Heart left ventricle (tissue), 16 donors: Measurements from ENCODE around the gene SNX9. TPM values are rescaled to one million over a fixed set of nuclear protein-coding genes. Genes with fewer than 3 reads are reported as not detected.
"Not testable (repeated sequence)": the region's sequence is repeated elsewhere in the genome, so short reads cannot be mapped to it uniquely, and the experiment has no call there.

Source experiments
- ATAC-seq, 4 donors: fragments of 200-7000 bp; cut with Tn5 transposase; one replicate each; pipeline ENCODE4 v1.9.1; 2020 to 2022; ENCODE audit warnings: moderate library complexity in 4 of 4, mild to moderate bottlenecking in 3 of 4, moderate number of reproducible peaks in 1 of 4
- DNase-seq, 5 donors: peaks; one replicate each; pipeline ENCODE4 v3.0.0-alpha.2; 2020
- H3K27ac ChIP-seq, 12 donors: fragments of 200-600 bp; sonication (generic) in 4 of 12; one replicate each; pipeline versions ENCODE4 v1.5.0 to v1.8.0; 2016 to 2022; ENCODE audit warnings: mild to moderate bottlenecking in 2 of 12
- H3K27me3 ChIP-seq, 9 donors: fragments of 200-600 bp; sonication (generic) in 2 of 9; one replicate each; pipeline versions ENCODE4 v1.5.1 to v1.8.0; 2016 to 2022; ENCODE audit warnings: mild to moderate bottlenecking in 3 of 9
- H3K36me3 ChIP-seq, 9 donors: fragments of 200-600 bp; sonication (generic) in 2 of 9; one replicate each; pipeline versions ENCODE4 v1.5.0 to v1.8.0; 2018 to 2022; ENCODE audit warnings: mild to moderate bottlenecking in 2 of 9
- H3K4me1 ChIP-seq, 12 donors: fragments of 200-600 bp; sonication (generic) in 4 of 12; one replicate each; pipeline versions ENCODE4 v1.5.0 to v1.8.0; 2016 to 2022; ENCODE audit warnings: mild to moderate bottlenecking in 3 of 12
- H3K4me3 ChIP-seq, 12 donors: fragments of 200-600 bp; sonication (generic) in 4 of 12; one replicate each; pipeline versions ENCODE4 v1.5.0 to v1.8.0; 2017 to 2022; ENCODE audit warnings: mild to moderate bottlenecking in 9 of 12, moderate library complexity in 4 of 12
- H3K9me3 ChIP-seq, 12 donors: fragments of 200-600 bp; sonication (generic) in 4 of 12; one replicate each; pipeline versions ENCODE4 v1.5.0 to v1.8.0; 2016 to 2022; ENCODE audit warnings: mild to moderate bottlenecking in 1 of 12
- POLR2A ChIP-seq, 2 donors: fragments of 450-650 bp; IDR thresholded peaks; one replicate each; pipeline ENCODE4 v1.6.1; 2017; ENCODE audit warnings: antibody characterized with exemption in 2 of 2, mild to moderate bottlenecking in 2 of 2, moderate library complexity in 2 of 2
- WGBS, 4 donors: extraction: QIAGEN DNeasy Blood & Tissue Kit in 2 of 4; methylation state at CpG; one replicate each; pipeline versions ENCODE4 v1.1.5 to v1.1.7; 2013 to 2018; 5-methylcytosine and 5-hydroxymethylcytosine counted together
- intact Hi-C, 10 donors: fragments of 100-400 bp; cut with DNase I; formaldehyde crosslinking; loops; one replicate each; pipeline versions ENCODE4 v1.11.1 to v1.14.2; 2022
- polyA plus RNA-seq, 2 donors: library from polyadenylated mRNA; stranded (reverse); fragments of 200-250 nt; gene quantifications; one replicate each; pipeline ENCODE4 v1.2.3, GENCODE V29; 2013
- total RNA-seq, 9 donors: library from RNA; depleted of rRNA in 2 of 9; stranded (reverse); fragments of >200 nt in 2 of 9; fragmentation: NEBNext Ultra II Directional in 3 of 9; extraction: Animal tissue kit (Norgen Biotek cat#: 25700) in 3 of 9; gene quantifications; one replicate each; pipeline versions ENCODE4 v1.1.0 to v1.2.4, GENCODE V29; 2016 to 2023
- TF ChIP-seq, protein P1 (sequence below), 12 donors: fragments of 200-600 bp; sonication (generic) in 4 of 12; IDR thresholded peaks; one replicate each; pipeline versions ENCODE4 v1.5.0 to v1.8.0; 2018 to 2022; ENCODE audit warnings: antibody characterized with exemption in 12 of 12, mild to moderate bottlenecking in 5 of 12
- donor health status: ischemic (EF 13 %, LVEDD 7.1; RV severe dilation, severe dysfunction).
- donor health status: healthy with polysubstance abuse.
- donor health status: DM: no; HTN: yes; CAD: no.
- donor health status: DM: no; HTN: no; CAD: no.
- donor health status: ischemic (EF 25% LVEDD 6.9; RV normal size, moderate dysfunction).
- donor health status: ischemic (EF 25% LVEDD 5.7; RV mildly dilated, moderate dysfunction).
- donor health status: healthy.
- donor health status: DM: yes; HTN: yes; CAD: no.
- donor health status: ischemic (EF 35%, LVEDD 5.7; RV mildly dilated, moderate dysfunction).
- donor health status: nonischemic (EF 11% LVEDD 7.7; RV severe dilation, severe dysfunction).
- donor health status: DM: yes; HTN: yes; CAD: no.
- donor health status: PGD.
- donor health status: ischemic (EF 29% LVEDD 5.4; RV normal size, mild dysfunction).
- donor health status: nonischemic (EF 23%, LVEDD 6.1; RV moderate dilation, normal function).

Gene SNX9
- total and polyA plus RNA-seq, 11 donors: 15.4 to 44.0 (median 30.7) TPM

DNA sequence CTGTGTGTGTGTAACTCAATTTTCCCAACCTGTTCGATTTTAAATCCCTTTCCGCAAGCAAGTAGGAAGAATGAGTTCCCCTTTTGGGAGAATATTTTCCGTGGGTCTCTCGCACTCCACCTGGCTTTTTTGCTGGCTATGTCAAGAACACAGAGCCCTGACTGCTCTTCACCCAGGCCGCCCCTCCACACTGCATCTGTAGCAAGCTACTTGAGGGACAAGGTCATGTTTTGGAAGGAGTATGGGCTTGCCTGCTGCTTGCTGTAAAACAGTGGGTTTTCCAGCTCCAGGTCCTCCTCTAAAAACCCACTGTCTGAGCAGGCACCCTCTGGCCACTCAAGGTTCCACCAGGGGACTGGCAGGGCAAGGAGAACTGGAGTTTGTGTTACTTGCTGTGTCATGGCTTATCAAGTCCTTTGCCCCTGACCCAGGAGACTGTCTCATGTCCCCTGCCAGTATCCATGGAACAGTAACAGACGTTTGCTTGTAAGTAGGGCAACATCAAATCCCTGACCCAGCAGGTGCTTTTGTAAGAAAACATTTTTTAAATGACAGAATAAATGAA, 123.1 kb downstream of the SNX9 start:
- DNase-seq (no peak), ATAC-seq (peak in 2 of 4 donors; percentile 8 to 38)
- no peaks in the 10 kb centered on the region for H3K27me3 ChIP-seq
- H3K27ac ChIP-seq: no peak overlapping the region
- WGBS, 4 donors: 80 to 87% (median 86%) methylated on average over 6 of the region's 6 CpGs
- peaks cover 0 to 21% (median 0%) of the 10 kb centered on the region in 12 donors for H3K9me3 ChIP-seq
- intact Hi-C loops: loop anchor here in 2 of 10 donors (10.0 kb wide), 2 partner anchors 191 to 631 kb away; no protein-coding TSS in a partner anchor
- peaks cover 0 to 51% (median 44%) of the 10 kb centered on the region in 9 donors for H3K36me3 ChIP-seq
- H3K4me3 ChIP-seq: no peak overlapping the region
- peaks cover 0 to 3% (median 0%) of the 10 kb centered on the region in 12 donors for H3K4me1 ChIP-seq
- TF ChIP-seq, protein P1, sequence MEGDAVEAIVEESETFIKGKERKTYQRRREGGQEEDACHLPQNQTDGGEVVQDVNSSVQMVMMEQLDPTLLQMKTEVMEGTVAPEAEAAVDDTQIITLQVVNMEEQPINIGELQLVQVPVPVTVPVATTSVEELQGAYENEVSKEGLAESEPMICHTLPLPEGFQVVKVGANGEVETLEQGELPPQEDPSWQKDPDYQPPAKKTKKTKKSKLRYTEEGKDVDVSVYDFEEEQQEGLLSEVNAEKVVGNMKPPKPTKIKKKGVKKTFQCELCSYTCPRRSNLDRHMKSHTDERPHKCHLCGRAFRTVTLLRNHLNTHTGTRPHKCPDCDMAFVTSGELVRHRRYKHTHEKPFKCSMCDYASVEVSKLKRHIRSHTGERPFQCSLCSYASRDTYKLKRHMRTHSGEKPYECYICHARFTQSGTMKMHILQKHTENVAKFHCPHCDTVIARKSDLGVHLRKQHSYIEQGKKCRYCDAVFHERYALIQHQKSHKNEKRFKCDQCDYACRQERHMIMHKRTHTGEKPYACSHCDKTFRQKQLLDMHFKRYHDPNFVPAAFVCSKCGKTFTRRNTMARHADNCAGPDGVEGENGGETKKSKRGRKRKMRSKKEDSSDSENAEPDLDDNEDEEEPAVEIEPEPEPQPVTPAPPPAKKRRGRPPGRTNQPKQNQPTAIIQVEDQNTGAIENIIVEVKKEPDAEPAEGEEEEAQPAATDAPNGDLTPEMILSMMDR (IDR thresholded peaks at IDR 0.05): no peak
- no peak for TF ChIP-seq POLR2A (IDR thresholded peaks at IDR 0.05)

- intact Hi-C loops: loop anchor here in 2 of 10 donors (10.0 kb wide), 2 partner anchors 192 to 632 kb away; no protein-coding TSS in a partner anchor
- Histone ChIP-seq H3K36me3 (peaks cover 0 to 42% (median 35%) of the 10 kb centered on the region in 9 donors), H3K4me3 (no peak overlapping the region), H3K27me3 (no peaks in the 10 kb centered on the region), H3K4me1 (peaks cover 0 to 3% (median 0%) of the 10 kb centered on the region in 12 donors), H3K9me3 (peaks cover 0 to 21% (median 0%) of the 10 kb centered on the region in 12 donors), H3K27ac (no peak overlapping the region)
- peak in 3 of 4 donors; percentile 62 to 65 (median 64) for ATAC-seq
- no peak for TF ChIP-seq POLR2A (IDR thresholded peaks at IDR 0.05)
- TF ChIP-seq, protein P1 (IDR thresholded peaks at IDR 0.05): peak in 9 of 12 donors; percentile 32 to 61 (median 44)
- DNase-seq: no peak
- 50 to 64% (median 57%) methylated on average over 5 of the region's 5 CpGs for WGBS, 4 donors
These were observed 124.0 kb downstream of the SNX9 start for GRCh38 chr6:157946865-157947532.

GRCh38 chr6:157950899-157951298, 127.9 kb downstream of the SNX9 start:
- ATAC-seq, H3K27ac ChIP-seq, H3K36me3 ChIP-seq, DNase-seq, H3K27me3 ChIP-seq, H3K4me3 ChIP-seq, intact Hi-C loops: not testable (repeated sequence)
- H3K4me1 ChIP-seq: peaks cover 0 to 19% (median 5%) of the 10 kb centered on the region in 12 donors
- 70 to 79% (median 77%) methylated on average over 1 of the region's 1 CpG for whole genome bisulfite sequencing, 4 donors
- H3K9me3 ChIP-seq: peaks cover 0 to 21% (median 0%) of the 10 kb centered on the region in 12 donors

DNA sequence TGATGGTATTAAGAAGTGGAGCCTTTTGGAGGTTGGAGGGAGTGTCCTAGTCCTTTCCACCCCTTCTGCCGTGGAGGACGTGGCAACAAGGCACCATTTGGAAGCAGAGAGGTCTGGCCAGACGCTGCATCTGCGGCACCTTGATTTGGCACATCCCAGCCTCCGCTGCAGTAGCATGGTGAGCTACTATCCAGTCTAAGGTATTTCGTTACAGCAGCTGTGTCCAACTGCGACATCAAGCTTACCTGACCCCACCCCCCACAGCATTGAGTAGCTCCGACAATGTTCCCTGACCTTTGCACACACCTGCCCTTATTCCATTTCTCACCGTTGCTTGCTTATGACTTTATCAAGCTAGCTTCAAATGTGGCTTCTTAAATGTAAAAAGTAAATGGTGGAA, 128.8 kb downstream of the SNX9 start:
- TF ChIP-seq, protein P1 (IDR thresholded peaks at IDR 0.05): no peak
- no peak for TF ChIP-seq POLR2A (IDR thresholded peaks at IDR 0.05)
- Histone ChIP-seq H3K4me3 (no peak overlapping the region), H3K4me1 (peaks cover 0 to 19% (median 4%) of the 10 kb centered on the region in 12 donors), H3K36me3 (no peaks in the 10 kb centered on the region), H3K27me3 (no peaks in the 10 kb centered on the region), H3K9me3 (peaks cover 0 to 21% (median 0%) of the 10 kb centered on the region in 12 donors), H3K27ac (no peak overlapping the region)
- intact Hi-C loops: no loop called here
- DNase-seq (no peak), ATAC-seq (no peak)
- 92 to 94% (median 94%) methylated on average over 9 of the region's 9 CpGs for whole genome bisulfite sequencing, 4 donors
